GM18873 (cell line): ENCODE measurements around the gene ALDH4A1.
A peak's percentile ranks its signal among the peaks of the same experiment; 100 is the strongest.

Experiments used
- ATAC-seq: cut with Tn5 transposase; IDR thresholded peaks from one replicate; pipeline ENCODE4 v1.9.1; 2021; ENCODE audit warnings: mild to moderate bottlenecking, moderate library complexity, moderate number of reproducible peaks; ENCODE audit not compliant: unreplicated experiment, low FRiP score

Gene ALDH4A1

DNA sequence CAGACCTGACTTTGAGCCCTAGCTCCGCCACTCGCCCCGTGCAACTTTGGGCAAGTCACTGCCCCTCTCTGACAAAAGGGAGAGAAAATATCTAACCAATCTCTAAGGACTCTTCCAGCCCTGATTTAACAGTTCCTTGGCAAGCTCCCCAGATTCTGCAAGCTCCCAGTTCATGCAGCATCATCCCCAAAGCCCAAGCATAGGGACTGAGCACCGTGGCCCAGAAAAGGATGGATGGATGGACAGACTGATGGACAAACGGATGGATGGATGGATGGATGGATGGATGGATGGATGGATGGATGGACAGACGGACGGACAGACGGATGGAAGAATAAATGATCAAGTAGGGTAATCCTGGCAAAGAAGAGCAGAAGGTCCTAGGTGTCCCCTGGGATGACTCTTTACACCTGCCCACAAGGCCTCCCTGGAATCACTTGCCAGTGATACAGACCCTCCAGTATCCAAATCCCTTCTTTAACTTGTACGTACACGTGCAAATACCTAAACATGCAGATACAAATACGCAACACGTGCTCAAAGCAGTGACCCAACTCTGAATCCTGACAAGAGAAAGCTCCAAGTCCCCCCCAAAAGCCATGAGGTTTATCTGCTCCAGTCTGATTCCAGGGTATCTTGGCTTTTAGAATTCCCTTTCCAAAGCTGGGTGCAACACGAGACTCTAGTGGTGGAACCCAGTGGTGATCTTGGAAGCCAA lies 38.1 kb upstream of the ALDH4A1 start:
- ATAC-seq: no peak

DNA sequence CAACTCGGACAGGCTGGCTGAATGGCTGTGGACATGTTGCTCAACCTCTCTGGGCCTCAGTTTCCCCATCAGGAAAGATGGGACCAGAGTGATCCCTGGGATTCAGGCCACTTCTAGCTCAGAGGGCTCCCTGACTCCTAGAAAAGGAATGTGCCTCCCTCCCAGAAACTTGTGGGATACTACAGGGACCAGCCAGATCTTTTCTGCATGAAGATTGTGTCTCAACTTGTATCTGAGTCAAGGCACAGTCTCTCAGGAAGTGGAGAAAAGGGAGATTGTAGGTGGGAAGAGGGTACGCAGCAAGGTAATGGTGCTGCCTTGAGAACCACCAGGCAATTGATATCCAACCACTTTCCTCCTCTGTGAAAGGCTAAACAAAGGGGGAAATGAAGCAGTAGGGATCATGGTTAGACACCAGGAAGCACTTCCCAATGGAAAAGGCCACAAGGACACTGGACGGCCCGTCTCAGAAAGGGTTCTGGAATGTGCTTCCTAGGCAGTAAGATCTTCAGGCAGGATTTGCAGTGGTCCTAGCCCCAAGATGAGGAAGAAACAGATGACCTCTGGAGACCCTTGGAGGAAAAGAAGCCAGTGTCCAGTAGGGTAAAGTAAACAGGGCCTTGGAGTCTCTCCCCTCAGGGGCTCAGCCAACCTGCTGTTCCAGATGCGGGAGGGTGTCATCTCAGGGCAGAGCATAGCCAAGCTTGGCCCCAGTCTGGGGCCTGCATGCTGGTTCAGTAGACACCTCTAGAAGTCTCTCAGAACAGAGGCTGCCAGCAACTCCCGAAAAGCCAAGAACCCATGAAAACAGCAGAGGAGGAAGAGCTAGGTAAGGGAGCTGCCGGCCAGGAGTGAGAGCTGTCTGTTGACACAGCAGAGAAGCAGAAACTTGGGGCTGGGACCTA lies 37.3 kb upstream of the ALDH4A1 start:
- ATAC-seq: no peak

DNA sequence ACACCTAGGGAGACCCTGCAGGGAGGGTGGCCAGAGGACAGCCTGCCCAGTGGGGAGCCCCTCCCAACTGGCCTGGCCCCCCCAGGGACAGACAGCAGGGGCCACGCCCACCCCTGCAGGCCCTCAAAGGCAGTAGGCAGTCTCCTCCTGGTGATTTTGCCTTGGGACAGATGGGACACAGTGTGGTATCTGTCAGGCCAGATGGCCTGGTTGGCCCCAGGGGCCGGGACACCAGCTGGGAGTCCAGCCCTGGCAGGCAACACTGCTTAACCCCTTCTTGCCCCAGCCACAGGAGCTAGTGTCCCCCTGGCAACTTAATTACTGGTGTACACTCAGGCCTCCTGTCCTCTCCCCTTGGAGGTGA lies 36.3 kb upstream of the ALDH4A1 start:
- no peak for ATAC-seq

DNA sequence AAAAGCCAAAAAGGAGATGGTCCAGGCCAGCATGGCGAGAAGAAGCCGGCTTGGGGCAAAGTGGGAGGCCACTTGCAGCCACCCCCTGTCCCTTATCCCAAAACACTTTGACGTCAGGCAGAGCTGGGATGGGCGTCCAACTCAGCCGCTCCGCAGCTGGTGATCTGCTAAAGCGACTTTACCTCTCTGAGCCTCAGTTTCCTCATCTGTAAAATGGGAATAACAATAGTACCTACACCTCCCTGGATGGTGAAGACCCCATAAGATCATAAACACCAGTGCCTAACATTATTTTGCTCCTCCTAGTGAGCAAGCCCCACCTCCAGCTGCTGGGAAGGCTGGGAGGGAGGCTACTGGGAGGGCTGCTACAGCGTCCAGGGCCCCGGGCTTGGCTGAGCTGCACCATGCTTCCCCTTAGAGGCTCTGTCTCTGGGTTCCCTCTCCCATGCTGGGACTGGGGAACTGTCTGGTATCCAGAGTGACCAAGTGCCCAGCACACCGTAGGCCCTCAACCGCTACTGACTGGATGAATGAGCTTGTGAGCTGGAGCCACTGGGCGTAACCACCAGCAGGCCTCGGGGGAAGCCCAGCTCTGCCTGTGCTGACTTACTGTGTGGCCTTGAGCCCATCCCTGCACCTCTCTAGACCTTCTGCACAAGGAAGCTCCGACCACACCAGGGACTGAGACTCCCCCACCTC lies 35.8 kb upstream of the ALDH4A1 start:
- ATAC-seq: no peak

DNA sequence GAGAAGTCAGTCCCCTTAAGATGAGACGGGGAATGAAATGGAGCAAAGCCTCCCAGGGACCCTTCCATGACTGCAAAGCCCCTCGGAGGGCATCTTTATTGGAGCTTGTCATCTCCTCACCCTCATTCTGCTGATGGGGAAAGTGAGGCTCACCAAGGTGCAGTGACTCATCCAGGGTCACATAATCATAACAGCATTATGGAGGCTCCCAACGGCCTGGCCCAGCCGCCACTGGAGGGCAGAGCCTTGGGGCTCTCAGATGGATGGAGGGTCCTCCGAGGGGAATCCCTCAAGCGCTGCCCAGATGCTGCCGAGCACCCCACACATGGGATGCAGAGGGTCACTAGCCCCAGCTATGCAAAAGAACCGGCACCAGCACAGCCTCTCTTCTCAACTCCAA lies 35.2 kb upstream of the ALDH4A1 start:
- ATAC-seq: no peak

DNA sequence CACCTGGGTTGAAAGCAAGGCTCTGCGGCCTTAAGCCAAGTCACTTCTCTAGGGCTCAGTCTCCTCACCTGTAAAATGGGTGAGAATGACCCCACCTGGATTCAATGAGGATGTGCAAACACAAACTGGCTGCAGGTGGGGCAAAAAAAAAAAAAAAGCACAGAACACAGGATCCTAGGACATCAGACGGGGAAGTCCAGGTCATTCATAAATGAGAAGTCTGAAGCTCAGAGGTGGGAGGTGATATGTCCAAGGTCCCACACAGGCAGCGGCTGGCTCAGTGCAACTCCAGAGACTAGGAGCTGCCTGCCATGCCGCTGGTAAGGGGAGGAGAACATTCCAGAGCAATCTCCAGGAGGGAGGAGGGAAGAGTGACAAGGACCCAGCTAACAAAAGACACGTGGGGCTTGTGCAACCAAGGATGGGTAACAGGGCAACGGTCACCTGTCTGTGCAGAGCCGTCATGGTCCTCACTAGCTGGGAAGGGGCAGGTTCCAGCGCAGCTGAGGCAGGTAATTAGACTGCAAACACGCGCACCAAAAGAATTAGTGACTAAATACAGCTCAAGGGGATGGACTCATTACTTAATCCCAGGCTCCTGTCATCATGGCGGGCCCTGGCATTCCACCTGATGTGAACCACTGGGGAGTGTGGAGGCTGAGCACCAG lies 34.6 kb upstream of the ALDH4A1 start:
- ATAC-seq: no peak

DNA sequence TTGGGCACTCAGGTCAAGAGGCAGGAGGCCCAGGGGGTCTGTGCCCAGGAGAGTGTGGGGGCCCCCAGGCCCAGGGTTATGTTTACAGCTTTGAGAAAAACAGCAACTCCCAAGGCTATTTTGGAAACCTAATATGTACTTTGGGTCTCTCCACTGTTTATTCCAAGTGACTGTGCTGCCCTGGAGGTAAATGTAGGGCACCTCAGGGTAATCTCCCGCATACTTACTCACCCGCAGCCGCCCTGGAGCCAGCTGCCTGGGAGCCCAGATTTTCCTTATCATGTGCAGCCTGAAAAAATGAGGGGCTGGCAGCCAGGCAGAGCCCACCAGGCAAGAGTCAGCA lies 34.1 kb upstream of the ALDH4A1 start:
- ATAC-seq: no peak

DNA sequence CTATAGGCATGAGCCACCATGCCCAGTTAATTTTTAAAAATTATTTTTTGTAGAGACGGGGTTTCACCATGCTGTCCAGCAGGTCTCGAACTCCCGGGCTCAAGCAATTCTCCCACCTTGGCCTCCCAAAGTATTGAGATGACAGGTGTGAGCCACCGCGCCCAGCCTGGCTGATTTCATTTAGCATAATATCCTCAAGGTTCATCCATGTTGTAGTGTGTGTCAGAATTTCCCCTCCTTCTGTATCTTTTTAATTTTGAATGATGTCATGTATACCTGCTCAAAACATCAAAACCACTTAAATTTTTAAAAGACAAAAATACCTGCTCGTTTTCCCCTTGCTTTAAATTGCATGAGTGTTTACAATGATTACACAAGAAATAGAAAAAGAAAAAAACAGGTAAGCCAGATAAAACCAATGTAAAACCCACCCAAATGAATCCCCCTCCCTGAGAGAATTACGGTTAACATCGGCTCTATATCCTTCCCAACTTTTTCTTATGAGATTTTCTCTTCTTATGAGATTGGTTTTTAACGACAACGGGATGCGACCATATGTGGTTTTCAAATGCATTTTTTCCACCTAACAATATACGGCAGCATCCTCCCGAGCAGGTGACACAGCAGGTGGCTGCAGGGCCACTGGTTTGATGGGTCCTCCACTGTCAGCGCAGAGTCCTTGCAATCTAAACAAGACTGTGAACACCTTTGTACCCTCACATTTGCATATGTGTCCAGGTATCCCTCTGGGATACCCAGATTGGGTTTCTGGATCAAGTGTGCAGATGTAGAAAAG lies 32.0 kb upstream of the ALDH4A1 start:
- no peak for ATAC-seq

DNA sequence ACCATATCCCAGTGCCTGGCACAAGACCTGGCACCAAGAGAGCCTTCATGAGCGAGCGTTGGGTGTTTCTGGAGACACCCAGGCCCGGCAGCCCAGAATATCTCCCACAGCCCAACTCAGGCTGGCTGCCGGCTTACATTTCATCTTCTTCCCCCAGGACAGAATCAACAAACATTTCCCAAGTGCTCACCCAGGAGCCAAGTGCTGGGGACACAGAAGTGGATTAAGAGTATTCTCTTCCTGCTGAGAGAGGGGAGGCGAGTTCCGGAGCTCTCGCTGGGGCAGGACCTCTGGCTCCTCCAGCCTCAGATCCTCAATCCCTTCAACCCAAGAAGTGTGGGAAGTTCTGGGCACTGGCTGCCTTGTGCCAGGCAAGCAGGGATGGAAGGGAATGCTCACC lies 30.5 kb upstream of the ALDH4A1 start:
- no peak for ATAC-seq

DNA sequence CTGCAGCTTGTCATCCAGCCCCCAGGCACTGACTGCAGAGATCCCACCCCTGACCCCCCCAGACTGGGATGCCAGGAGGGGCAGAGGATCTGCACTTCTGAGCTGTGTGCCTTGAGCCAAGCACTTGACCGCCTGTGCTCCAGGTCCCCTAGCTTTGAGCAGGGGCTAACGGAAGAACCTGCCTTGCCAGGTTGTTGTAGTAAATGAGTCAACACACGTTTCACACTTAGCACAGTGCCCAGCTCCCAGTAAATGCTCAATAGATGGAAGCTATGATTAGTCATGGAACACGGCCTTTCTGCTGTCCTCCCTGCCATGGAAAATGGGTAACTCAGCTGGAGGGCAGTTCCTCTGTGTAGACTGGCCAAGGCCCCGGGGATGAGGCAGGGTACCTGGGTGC lies 30.0 kb upstream of the ALDH4A1 start:
- ATAC-seq: no peak

DNA sequence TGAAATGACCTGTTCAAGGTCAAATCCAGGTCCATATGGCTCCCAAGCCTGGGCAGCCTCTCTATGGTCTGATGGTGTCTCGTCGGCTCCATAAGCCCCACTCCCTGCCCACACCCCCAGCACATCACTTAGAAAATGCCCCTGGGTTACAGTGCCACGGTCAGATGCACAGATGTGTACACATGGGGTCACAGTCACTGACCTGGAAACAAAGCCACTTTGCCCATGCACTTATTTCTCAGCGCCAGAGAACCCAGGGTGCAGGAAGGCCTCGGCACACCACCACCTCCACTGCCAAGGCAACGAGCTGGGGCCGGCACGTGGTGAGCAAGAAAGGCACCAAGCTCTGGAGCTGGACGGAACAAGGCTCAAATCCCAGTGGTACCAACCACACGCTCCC lies 29.4 kb upstream of the ALDH4A1 start:
- ATAC-seq: no peak

DNA sequence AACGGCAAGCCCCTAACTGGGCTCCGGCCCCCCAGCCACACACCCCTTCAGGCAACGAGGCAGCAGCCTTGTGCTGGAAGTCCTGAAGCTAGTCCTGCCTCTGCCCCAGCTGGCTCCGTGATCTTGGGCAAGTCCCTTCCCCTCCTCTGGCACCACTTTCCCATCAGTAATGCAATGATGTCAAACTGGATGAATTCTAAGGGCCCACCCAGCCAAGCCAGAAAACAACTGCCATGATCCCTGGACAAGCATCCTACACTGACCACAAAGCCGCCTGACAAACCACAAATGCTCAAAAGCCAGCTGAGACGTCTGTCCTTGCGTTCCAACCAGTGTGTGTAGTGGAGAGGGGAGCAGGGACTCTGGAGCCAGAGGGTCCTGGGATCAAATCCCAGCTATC lies 27.3 kb upstream of the ALDH4A1 start:
- no peak for ATAC-seq

DNA sequence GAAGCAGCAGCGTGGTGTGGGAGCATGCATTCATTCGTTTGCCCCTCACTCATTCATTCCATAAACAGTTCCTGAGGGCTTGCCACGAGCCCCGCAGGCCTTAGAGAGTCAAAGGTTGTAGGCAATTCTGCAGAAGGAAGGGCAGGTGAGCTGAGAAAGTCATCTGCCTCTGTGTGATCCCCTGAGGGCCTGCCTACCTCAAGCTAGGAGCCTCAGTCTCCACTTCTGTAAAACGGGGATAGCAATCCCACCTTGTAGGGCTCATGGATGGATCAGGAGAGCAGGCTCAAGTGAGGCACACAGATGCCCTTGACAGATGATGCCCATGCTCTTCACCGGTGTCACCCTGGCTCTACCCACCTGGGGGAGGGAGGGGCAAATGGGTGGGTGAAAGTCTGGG lies 26.6 kb upstream of the ALDH4A1 start:
- ATAC-seq: no peak

DNA sequence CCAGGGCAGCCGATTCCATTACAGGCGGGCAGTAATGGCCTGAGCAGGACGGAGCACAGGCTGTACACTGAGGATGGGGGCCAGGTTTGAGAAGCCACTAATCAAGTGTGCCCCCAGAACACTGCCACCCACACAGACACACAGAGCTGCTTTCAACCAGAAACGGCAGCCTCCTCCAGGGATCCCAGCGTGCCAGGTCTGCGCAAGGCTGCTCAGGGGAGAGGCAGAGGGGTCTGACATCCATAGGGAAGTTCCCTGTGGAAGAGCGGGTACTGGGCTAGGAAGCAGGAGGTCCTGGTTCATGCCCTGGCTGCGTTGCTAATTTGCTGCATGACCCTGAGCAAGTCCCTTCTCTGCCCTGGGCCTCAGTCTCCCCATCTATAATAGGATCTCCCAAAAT lies 26.1 kb upstream of the ALDH4A1 start:
- no peak for ATAC-seq

DNA sequence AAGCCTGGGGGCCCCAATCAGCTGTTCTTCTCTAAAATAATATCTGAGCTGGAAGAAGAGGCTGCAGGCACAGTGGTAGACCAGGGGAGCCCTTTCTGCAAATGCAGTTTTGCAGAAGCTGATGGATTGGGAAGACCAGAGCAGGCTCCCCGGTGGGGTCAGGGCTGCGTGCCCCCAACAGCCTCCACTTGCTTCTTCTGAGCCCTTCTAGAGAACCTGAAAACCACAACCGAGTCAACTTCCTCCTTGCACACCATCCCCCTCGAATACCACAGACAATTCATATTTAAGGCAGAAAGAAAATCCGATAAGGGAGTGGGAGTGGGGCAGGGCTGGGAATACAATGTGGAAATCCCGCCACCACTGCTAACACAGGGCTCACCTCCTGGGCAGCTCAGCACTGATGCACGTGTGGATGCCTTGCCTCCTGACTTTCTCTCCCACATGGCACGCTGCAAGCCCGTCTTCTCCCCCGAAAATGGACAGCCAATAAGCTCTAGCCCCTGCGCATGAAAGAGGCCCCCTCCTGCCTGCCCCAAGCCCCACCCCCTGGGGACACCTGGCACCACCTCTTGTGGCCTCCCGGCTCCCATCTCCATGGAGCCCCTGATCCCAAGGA lies 25.4 kb upstream of the ALDH4A1 start:
- ATAC-seq: no peak

DNA sequence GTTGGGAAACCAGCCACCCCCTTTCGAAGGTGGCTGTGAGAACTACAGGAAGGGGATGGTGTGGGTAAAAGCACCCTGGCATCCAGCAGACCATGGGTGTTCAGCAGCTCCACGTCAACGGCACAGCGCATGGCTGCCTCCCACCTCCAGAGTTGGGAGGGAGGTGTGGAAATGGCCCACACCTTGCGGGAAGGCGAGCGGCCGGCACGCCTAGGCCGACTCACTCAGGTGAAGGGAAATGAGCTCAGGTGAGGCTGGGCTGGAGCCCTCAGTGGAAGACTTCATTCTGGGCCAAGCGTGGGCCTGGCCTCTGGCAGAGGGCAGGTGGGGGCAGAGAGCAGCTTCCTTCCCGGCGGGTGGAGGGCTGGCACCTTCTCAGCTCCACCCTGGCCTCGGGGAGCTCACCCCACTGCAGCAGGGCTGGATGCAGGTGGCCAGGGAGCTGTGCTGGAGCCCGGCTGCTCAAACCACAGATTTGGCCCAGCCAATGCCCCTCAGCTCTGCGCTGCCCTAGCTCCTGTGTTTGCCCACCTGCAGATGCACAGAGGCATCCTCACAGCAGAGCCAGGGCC lies 24.8 kb upstream of the ALDH4A1 start:
- no peak for ATAC-seq

DNA sequence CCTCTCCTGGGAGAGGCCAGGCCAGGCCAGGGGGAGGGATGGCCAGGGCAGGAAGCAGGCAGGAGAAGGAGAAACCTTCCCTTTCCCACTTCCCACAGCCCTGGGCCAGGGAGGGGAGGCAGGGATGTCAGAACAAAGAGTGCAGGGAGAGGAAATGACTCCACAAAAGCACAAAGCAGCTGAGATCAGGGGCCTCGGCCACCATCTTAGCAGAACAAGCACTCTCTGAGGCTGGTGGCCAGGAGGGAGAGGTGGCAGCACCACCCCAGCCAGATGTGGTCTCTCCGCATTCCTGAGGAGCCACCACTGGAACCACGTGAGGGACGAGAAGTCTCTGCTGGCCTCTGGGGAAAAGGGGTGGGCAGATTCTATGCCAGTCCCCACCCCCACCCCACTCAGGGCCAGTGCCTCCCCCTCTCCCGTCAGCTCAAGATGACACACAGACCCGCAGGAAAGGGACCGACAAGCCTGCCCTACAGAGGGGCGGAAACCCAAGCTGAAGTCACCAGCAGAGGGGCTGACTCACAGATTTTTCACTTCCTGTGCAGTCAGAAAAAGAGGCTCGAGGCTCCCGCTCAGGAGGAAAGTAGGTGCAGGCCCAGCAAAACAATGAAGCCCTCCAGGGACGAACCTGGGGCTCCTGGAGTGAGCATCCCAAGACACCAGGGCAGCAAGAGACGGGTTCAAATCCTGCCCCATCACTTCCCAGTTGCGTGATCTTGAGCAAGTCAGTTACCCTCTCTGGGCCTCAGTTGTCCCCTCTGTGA lies 24.1 kb upstream of the ALDH4A1 start:
- ATAC-seq: peak; percentile 56

DNA sequence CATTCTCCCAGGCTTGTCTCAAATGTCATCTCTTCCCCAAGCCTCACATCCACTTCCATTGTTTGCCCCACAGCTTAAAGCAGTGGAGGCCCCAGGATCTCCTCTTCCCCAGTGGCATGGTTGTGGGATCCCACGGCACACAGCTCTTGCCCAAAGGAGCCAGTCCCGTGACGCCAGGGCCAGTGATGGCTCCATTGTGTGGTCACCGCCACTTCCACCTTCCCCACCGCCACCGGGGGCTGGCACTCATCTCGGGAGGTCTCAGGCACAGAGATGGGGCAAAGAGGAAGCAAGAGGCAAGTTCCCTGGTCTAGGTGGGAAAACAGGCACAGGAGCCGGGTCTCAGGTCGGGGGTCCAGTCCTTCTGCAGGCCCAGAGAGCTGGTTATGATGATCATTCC lies 22.9 kb upstream of the ALDH4A1 start:
- ATAC-seq: no peak

DNA sequence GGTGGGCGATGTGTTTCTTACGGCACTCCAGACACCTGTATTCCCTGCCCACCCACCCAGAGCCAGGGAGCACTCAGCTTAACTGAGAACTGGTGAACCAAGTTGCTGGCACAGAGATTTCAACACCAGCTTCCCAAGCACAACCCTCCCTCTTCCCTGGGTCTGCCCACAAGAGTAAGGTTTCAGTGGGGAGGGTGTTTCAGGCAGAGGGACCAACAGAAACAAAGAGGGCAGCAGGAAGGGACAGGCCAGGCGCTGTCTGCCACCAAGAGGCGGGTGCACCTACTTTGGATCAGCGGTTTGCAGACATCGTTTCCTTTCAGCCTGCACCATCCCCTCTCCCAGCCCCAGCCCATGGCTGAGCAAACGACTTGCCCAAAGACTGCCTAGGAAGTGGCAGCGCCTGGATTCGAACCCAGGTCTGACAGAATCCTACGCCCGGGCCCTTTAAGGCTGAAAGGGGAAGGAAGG lies 21.9 kb upstream of the ALDH4A1 start:
- no peak for ATAC-seq
